HG02642 (cell line): ENCODE data around the gene CDC42BPA.
"Not testable (repeated sequence)": the region's sequence is repeated elsewhere in the genome, so short reads cannot be mapped to it uniquely, and the experiment has no call there.

Source experiments
- ATAC-seq: cut with Tn5 transposase; IDR thresholded peaks from one replicate; pipeline ENCODE4 v1.9.1; 2021; ENCODE audit warnings: mild to moderate bottlenecking; ENCODE audit not compliant: unreplicated experiment, poor library complexity

CDC42BPA gene

DNA sequence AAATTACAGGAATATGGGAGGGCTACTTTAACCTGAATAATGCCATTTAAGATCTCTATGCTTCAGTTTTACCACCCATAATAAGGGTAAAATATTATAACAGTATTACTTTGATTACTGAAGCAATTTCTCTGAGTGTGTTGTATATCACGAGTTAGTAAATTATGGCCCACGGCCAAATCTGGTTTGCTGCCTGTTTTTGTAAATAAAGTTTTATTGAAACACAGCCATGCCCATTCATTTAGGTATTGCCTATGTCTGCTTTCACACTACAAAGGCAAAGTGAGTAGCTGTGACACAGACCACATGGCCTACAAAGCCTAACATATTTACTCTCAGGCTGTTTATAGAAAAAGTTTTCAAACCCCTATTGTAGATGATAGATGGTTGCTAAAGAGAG lies 156.8 kb downstream of the CDC42BPA start:
- ATAC-seq: no peak

DNA sequence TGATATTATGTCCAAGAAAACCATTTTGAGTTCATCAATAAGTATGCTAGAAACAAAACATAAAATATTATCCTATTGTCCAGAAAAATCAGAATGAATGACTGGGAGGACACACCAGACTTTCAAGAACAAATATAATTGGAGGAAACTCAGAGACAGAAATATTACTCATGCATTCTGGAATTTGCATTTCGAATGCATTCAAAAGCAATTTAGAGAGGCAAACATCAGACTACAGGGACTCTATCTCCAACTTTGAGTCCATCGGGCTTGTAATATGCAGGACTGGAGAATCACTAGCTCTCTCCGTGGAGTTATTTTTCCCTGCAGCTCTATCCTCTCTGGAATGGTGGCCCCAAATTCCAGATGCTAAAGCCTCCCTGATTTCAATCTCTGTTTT lies 161.8 kb downstream of the CDC42BPA start:
- no peak for ATAC-seq

DNA sequence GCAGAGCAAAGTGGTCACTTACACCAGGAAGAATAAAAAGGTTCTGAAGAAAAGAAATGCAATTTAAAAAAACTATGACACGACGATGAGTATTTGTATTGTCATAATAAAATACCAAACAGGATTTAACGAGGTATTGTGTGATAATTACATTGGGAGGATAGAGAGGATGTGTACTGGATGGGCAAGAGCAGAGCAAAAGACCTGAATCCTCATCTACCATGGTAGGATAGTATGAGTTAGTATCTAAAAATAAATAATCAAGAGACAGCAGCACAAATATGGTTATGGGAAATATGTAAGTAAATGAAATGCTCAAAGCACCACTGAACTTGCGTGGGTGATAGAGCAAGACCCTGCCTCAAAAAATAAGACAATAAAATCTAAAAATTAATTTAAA lies 162.6 kb downstream of the CDC42BPA start:
- no peak for ATAC-seq

DNA sequence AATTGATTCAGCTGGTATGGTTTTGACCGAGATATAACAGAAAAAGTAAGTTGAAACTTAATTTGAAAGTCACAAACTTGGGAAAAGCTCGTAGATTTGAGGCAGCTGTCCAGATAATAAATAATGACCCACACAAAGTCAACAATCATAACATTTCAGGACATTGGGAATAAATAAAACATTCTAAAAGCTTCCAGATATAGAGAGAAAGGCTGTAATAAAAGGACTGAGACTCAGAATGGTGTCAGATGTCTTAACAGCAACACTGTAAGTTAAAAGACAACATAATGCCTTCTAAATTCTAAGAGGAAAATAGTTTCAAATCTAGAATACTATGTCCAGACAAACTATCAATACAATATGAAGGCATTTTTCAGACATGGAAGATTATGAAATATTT lies 163.3 kb downstream of the CDC42BPA start:
- no peak for ATAC-seq

DNA sequence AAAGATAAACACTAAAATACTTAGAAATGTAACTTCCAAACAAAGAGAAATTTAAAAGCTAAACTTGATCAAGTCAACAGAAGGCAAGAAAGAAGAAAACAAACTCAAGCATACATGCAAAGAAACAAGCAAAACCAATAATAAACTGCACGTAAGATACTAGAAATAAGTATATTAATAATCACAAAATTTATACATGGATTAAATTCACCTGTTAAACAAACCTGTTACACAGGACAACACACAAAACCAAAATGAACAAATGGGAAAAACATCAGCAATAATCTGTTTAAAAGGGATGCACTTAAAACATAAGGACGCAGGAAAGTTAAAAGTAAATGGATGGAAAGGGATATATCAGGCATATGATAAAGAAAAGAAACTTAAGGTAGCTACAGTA lies 165.8 kb downstream of the CDC42BPA start:
- no peak for ATAC-seq

DNA sequence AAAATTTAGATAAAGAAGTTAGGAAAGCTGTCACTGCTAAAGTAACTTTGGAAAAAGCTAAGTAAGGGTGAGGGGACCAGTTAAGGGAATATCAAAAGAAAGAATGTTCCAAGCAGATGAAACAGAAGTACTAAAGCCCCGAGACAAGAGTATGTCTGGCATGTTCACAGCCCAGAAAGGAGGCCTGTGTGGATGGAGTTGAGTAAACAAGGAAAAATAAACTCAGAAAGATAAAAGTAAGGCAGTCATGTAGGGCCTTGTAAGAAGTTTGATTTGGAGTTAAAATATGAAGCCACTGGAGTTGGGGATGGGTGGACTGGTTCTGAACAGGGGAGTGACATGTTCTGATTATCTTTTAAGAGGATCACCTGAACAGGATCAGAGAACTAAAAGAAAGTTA lies 177.9 kb downstream of the CDC42BPA start:
- ATAC-seq: no peak

DNA sequence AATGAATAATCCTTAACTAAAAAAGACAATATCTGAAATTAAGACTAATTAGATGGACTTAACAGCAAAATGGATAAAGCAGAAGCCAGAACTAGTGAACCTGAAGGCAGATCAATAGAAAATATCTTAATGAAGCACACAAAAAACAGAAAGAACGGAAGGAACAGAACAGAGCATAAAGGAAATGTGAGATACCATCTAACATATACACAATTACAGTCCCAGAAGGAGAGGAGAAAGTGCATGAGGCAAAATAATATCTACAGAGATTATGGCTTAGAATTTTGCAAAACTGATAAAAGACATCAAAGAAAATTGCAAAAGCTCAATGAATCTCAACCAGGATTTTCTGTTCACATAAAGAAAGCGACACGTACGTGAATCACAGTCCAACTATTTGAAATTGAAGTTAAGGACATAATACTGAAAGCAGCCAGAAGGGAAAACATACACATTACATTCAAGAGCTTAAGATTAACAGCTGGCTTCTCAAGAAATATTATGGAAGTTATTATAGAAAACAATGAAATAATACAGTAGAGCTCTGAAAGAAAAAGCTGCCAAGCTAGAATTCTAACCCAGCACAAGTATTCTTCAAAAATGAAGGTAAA lies 182.0 kb downstream of the CDC42BPA start:
- ATAC-seq: no peak

DNA sequence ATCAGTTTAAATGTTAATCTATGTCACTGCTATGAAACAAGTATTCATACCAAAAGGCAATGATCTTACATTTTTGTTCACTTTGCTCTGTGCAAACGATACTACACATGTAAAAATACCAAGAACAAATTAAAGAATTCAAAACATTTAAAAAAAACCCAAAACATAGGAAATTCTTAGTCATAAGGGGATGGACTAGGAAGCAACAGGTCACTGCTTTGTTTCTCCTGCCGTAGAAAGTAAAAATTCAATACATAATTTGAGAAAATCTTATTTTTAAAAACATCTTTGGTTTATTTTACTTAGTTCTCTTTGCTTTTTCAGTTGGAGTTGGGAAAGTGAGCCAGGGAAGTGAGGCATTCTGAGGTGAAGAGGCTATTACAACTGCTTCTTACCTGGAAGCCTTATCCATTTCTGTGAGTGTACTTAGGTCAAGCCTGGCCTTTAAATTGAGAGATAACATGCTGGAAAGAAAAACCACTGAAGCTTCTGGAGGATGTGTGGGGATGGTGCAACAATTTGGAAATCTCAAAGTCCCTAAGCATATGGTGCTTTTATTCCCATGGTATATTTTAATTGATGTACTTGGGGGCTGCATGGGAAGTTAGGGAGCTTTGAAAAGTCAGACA lies 183.5 kb downstream of the CDC42BPA start:
- ATAC-seq: no peak

DNA sequence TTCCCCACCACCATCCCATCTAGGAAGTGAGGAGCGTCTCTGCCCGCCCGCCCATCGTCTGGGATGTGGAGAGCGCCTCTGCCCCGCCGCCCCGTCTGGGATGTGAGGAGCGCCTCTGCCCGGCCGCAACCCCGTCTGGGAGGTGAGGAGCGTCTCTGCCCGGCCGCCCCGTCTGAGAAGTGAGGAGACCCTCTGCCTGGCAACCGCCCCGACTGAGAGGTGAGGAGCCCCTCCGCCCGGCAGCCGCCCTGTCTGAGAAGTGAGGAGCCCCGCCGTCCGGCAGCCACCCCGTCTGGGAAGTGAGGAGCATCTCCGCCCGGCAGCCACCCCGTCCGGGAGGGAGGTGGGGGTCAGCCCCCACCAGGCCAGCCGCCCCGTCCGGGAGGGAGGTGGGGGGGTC lies 185.6 kb downstream of the CDC42BPA start:
- not testable (repeated sequence) for ATAC-seq

DNA sequence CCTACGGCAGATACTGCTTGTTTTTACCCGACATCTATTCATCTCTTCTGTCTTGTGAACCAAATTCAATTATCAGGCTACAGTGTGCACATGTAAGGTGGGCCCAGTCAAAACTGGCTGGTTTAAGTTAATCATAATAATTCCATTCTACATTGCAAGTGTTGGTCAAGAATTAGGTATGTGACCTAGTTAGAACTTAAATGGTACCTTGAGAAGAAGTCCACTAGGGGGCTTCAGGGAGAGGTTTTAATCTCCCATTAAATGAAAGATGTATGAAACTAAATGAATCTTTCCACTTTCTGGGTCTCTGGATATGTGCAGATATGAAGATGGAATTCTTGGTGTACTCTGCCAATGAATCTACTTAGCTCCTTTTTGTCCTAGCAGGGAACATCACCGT lies 187.1 kb downstream of the CDC42BPA start:
- ATAC-seq: no peak

DNA sequence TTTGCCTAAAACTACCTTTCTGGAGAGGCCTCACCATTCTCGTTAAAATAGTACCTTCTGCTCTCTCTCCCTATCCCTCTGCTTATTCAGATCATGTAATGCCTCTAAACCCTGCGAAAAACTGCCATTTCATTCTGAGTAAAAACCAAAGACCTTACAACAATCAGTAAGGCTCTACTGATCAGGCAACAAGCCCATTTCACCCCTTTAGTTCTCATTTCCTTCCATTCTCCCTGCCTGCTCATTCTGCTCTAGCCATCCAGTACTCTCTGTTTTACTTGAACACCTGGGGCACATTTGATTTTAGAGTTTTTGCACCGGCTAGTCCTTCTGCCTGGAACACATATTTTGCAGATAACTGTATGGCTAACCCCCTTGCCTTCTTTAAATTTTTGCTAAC lies 190.4 kb downstream of the CDC42BPA start:
- no peak for ATAC-seq

DNA sequence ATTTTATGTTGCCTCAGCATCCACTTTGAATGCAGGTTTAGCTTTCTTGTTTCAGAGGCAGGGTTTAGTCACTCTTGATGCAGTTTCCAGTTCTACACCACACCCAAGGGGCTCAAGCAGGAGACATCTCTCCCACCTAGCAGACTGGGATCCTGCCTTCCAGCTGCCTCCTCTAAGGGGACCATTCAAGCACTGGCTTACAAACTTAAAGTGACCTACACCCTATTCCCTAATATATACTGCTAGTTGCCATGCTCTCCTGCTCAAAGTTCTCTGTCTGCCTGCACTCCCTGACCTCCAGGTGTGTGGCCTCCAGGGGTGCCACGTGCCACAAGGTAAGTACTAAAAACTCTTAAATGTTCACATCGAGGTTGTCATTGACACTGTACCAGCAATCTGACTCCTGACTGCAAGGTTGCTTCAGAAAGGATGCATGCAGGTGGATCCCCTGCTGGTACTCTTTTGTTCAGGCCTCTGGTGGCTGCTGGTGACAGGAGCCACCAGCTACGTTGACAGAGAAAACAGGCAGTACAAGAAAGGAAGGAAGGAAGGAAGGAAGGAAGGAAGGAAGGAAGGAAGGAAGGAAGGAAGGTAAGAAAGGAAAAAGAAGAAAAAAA lies 192.3 kb downstream of the CDC42BPA start:
- ATAC-seq: no peak

DNA sequence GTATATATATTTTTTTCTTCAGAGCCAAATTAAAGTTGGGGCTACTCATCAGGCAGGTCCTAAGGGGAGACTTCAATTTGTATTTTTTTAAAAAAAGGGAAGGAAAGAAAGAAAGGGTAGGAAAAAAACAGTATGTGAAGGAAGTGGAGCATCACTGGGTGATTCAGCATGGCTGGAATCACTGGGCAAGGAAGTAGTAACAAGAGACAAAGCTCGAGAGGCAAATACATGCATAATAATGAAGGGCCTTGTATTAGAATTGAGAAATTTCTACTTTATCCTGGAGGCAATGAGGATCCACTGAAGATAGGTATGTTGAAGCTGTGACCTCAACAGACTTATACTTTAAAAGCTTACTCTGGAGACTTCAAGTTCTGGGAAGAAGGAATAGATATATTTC lies 193.8 kb downstream of the CDC42BPA start:
- ATAC-seq: no peak

DNA sequence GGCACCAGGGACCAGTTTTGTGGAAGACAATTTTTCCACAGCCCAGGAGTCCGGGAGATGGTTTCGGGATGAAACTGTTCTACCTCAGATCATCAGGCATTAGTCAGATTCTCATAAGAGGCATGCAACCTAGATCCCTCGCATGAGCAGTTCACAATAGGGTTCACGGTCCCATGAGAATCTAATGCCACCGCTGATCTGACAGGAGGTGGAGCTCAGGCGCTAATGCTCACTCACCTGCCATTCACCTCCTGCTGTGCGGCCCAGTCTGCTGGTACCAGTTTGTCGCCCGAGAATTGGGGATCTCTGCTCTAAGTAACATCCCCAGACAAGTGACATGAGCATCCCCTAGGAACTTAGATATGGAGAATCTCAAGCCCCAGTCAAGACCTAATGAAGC lies 197.5 kb downstream of the CDC42BPA start:
- ATAC-seq: no peak

DNA sequence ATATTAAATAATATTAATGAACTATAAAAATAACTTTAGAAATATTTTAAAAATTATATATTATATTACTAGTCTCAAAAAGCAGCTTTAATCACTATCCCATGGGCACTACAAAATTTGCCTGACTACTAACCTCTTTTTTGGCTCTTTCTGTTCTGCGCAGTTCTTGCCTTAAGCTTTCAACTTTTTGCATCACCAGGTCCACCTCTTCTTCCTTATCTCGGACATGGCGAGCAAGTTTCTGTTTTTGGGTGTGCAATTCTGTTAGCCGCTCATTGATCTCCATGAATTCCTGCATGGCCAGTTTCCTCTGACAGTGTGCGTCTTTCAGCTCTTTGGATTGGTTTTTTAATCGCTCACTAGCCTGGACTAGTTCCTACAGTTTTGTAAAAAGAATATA lies 205.8 kb downstream of the CDC42BPA start:
- no peak for ATAC-seq

DNA sequence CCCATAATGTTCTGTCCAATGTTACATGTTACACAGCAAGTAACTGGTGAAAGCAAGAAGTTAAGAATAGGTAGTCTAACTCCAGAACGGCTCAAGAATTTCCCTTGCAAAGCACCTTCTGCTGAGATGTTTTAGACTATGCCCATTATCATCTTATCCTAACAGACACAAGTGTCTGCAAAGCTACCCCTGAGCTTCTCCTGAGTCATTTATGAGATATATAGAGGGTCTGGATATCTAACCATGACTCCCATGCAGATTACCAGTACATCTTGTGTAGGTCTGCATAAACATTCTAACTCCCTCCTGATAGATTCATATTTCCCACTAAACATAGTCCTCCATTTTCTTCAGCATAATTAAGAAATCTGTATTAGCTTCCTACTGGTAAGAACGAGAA lies 206.5 kb downstream of the CDC42BPA start:
- ATAC-seq: no peak

DNA sequence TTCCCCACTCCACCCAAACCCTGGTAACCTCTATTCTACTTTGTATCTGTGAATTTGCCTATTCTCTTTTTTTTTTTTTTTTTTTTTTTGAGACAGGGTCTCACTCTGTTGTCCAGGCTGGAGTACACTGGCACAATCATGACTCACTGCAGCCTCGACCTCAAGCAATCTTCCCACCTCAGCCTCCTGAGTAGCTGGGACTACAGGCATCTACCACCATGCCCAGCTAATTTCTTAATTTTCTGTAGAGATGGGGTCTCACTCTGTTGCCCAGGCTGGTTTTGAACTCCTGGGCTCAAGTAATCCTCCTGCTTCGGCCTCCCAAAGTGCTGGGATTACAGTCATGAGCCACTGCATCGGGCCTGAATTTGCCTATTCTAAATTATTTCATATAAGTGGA lies 213.0 kb downstream of the CDC42BPA start:
- not testable (repeated sequence) for ATAC-seq

DNA sequence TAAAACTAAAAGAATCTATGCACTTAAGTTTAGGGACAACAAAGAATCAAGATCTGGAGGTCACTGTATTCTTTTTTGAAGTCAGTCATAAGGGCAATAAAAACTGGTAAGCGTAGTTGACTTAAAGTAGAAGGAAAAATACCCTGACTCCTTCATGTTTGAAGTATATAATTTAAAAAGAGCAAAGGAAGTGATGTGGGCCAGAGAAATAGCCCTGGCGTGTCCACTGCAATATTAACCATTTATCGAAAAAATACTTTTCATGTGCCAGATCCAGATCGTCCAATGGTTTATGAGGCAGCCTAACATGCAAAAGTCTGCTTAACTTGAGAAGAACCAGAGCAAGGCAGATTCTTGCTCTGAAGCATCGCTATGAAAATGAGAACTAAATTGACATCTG lies 216.2 kb downstream of the CDC42BPA start:
- ATAC-seq: no peak

DNA sequence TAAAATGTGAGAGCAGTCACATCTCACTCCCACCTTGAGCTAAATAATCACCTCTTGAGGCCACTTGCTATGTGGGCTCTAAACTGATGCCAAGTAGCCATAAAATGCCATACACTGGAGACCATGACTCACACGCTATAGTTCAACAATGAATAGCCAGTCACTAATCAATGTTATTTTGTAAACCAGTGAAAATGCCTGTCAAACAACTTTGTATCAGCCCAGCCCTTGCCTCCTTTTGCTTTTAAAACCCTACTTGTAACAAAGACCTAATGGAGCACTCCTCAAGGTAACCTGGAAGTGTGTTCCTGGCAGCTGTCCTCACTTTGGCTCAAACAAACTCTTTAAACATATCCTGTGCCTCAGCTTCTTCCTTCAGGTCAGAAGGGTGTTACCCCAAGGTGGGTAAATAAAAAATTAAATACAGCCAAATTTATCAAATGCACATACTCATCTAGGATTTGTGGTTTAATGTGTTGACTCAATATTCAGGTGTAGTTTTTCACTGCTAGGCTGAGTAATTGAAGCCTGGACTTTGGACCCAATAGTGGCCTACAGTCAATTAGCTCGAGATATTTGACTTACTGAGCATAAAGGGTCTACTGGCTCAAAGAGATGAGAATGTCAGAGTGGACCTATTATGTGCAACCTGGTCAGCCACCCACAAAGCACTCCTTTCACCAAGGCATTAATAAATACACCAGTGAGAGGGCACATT lies 223.9 kb downstream of the CDC42BPA start:
- no peak for ATAC-seq

DNA sequence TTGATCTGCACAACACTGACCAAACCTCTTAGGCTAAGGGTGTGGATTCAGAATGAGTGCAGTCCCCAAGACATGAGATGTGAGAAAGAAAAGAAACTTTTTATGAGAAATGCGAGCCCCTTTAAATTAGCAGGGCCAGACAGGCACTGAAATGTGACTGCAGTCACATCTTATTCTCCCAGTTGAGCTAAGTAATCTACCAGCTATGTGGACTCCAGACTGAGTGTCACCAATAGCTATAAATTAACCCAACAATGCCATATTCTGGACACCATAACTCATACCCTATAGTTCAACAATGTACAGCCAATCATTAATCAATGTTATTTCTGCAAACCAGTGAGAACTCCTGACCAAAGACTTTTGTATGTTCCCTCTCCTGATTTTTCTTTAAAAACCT lies 225.0 kb downstream of the CDC42BPA start:
- ATAC-seq: no peak

DNA sequence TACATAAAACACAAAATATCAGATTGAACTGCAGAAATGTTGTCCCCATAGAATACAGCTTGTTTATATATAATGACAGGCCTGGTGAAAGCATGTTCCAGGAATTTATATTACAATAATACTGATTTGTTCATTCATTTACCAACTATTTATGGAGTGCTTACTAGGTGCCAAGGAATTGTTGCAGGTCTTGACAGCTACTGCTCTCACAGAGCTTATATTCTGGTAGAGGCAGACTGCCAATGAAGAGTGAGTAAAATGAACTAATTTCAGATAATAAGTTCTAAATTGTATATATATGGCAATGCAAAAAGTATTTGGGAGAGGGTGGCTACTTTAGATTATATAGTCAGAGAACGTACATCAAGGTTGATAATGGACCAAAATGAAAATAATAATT lies 226.2 kb downstream of the CDC42BPA start:
- ATAC-seq: no peak
